HepG2 (cell line): ENCODE measurements around the gene SSPN. TPM values are rescaled to one million over a fixed set of nuclear protein-coding genes. Genes with fewer than 3 reads are reported as not detected.

Source experiments
- AKNA ChIP-seq: sonication (generic); formaldehyde crosslinking; IDR thresholded peaks from 2 replicates; pipeline ENCODE4 v1.4.0; 2020; ENCODE audit warnings: missing genetic modification reagents, borderline replicate concordance
- CC2D1A ChIP-seq: sonication (generic); formaldehyde crosslinking; IDR thresholded peaks from 2 replicates; pipeline ENCODE4 v1.8.1; 2023; ENCODE audit warnings: mild to moderate bottlenecking, missing genetic modification reagents
- PRDM4 ChIP-seq: sonication (generic); formaldehyde crosslinking; IDR thresholded peaks from 2 replicates; pipeline ENCODE4 v1.9.0; 2021; ENCODE audit warnings: missing genetic modification reagents, borderline replicate concordance
- PTBP1 ChIP-seq: fragments of 200-400 bp; formaldehyde crosslinking; IDR thresholded peaks from 2 replicates; pipeline ENCODE4 v1.6.1; 2018; ENCODE audit warnings: low read length, low read depth; ENCODE audit not compliant: poor library complexity, severe bottlenecking
- TCF12 ChIP-seq, 2 experiments: fragments of 450-650 bp in 1 of 2; sonication (generic) in 1 of 2; formaldehyde crosslinking in 1 of 2; IDR thresholded peaks; 2 replicates each; pipeline versions ENCODE4 v1.6.1 to v1.8.0; 2017 to 2022; ENCODE audit warnings: antibody characterized with exemption in 1 of 2, mild to moderate bottlenecking in 1 of 2, missing genetic modification reagents in 1 of 2, moderate library complexity in 1 of 2
- UBTF ChIP-seq: sonication (generic); formaldehyde crosslinking; IDR thresholded peaks from 2 replicates; pipeline ENCODE4 v1.4.0; 2020; ENCODE audit warnings: mild to moderate bottlenecking, missing genetic modification reagents
- ZBTB10 ChIP-seq: sonication (generic); formaldehyde crosslinking; IDR thresholded peaks from 2 replicates; pipeline ENCODE4 v1.4.0; 2020; ENCODE audit warnings: missing genetic modification reagents, borderline replicate concordance
- ZC3H13 ChIP-seq: sonication (generic); formaldehyde crosslinking; IDR thresholded peaks from 2 replicates; pipeline ENCODE4 v1.8.1; 2023; ENCODE audit warnings: mild to moderate bottlenecking, missing genetic modification reagents, moderate library complexity
- ZMYM2 ChIP-seq: sonication (generic); formaldehyde crosslinking; IDR thresholded peaks from 2 replicates; pipeline ENCODE4 v1.8.0; 2022; ENCODE audit warnings: mild to moderate bottlenecking, missing genetic modification reagents
- ZNF20 ChIP-seq: sonication (generic); formaldehyde crosslinking; IDR thresholded peaks from 2 replicates; pipeline ENCODE4 v1.4.0; 2020; ENCODE audit warnings: mild to moderate bottlenecking, moderate library complexity, missing genetic modification reagents
- ZNF629 ChIP-seq: sonication (generic); formaldehyde crosslinking; conservative IDR thresholded peaks from 2 replicates; pipeline ENCODE4 v1.5.0; 2020; ENCODE audit warnings: missing genetic modification reagents
- ZNF644 ChIP-seq: IDR thresholded peaks from 2 replicates; pipeline ENCODE4 v1.6.1; 2016; ENCODE audit warnings: low read depth
- ZNF691 ChIP-seq: sonication (generic); formaldehyde crosslinking; IDR thresholded peaks from 2 replicates; pipeline ENCODE4 v1.4.0; 2020; ENCODE audit warnings: missing genetic modification reagents, low read depth, mild to moderate bottlenecking, borderline replicate concordance
- ZNF816 ChIP-seq: sonication (generic); formaldehyde crosslinking; IDR thresholded peaks from 2 replicates; pipeline ENCODE4 v1.8.0; 2022; ENCODE audit warnings: missing genetic modification reagents, mild to moderate bottlenecking, borderline replicate concordance
- polyA plus RNA-seq, 8 experiments: library from polyadenylated mRNA; depleted of rRNA in 3 of 8; stranded (reverse) in 7 of 8; unstranded in 1 of 8; fragments of >200 nt; fragmentation: Illumina TruSeq in 4 of 8; extraction: Trizol in 4 of 8; gene quantifications; 2 replicates each; pipeline versions ENCODE4 v1.2.1 to v1.2.3, GENCODE V29; 2011 to 2016; ENCODE audit warnings: low read depth in 4 of 8, missing spikeins in 1 of 8, mixed read lengths in 1 of 8; ENCODE audit not compliant: insufficient read depth in 1 of 8
- total RNA-seq, 5 experiments: library from RNA; depleted of rRNA; stranded (reverse); fragments of >200 nt; fragmentation: Illumina TruSeq; extraction: Trizol; gene quantifications; 2 replicates each; pipeline ENCODE4 v1.2.3, GENCODE V29; 2016; ENCODE audit warnings: low read depth in 1 of 5

SSPN gene
- total and polyA plus RNA-seq, 2 of the 13 experiments (the other 11 are each of a cell fraction or from before 2014, with no cell fraction given), result not detected

GRCh38 chr12:26153421-26154154 lies 41.8 kb upstream of the SSPN start (continued):
- TF ChIP-seq PRDM4 (no peak), ZNF20 (no peak), AKNA (CRISPR knock-in tag) (no peak), PTBP1 (no peak), ZNF644 (CRISPR knock-in tag) (0 out of 2 replicates have a peak, but pooled peaks have one; percentile 41), UBTF (CRISPR knock-in tag) (no peak), ZMYM2 (CRISPR knock-in tag) (no peak), ZBTB10 (CRISPR knock-in tag) (no peak), ZNF816 (CRISPR knock-in tag) (no peak), ZNF629 (CRISPR knock-in tag) (no peak), TCF12 (IDR thresholded peaks at IDR 0.05) (no peak), TCF12 (CRISPR knock-in tag; IDR thresholded peaks at IDR 0.05) (no peak), ZNF691 (no peak), ZC3H13 (no peak), CC2D1A (CRISPR knock-in tag) (no peak)
